KOPT-K1 (cell line): Measurements from ENCODE around the gene MED7.
A peak's percentile ranks its signal among the peaks of the same experiment; 100 is the strongest.

Source experiments
- H3K27ac ChIP-seq: fragments of 200-600 bp; sonication (generic); 2 replicates; pipeline ENCODE4 v1.5.1; 2016; ENCODE audit warnings: antibody characterized with exemption, mild to moderate bottlenecking, low read depth, low read length; ENCODE audit not compliant: poor library complexity, severe bottlenecking
- H3K36me3 ChIP-seq: fragments of 200-600 bp; sonication (generic); 2 replicates; pipeline ENCODE4 v1.5.1; 2017; ENCODE audit warnings: antibody characterized with exemption, mild to moderate bottlenecking, low read length, moderate library complexity; ENCODE audit not compliant: insufficient read depth
- H3K9me3 ChIP-seq: fragments of 200-600 bp; sonication (generic); 2 replicates; pipeline ENCODE4 v1.5.1; 2017; ENCODE audit warnings: antibody characterized with exemption, low read length, mild to moderate bottlenecking; ENCODE audit not compliant: insufficient read depth, poor library complexity, severe bottlenecking

MED7 gene

GRCh38 chr5:157143127-157143971 lies 684 bp upstream of the MED7 start:
- peak overlapping the region; percentile 96 for H3K27ac ChIP-seq
- H3K36me3 ChIP-seq: peaks cover 15% of the 10 kb centered on the region
- H3K9me3 ChIP-seq: no peaks in the 10 kb centered on the region

GRCh38 chr5:157137691-157138090 lies 5.0 kb downstream of the MED7 start:
- H3K9me3 ChIP-seq: no peaks in the 10 kb centered on the region
- no peak overlapping the region for H3K27ac ChIP-seq
- H3K36me3 ChIP-seq: peaks cover 30% of the 10 kb centered on the region

GRCh38 chr5:157132281-157132612 lies 10.4 kb downstream of the MED7 start:
- H3K36me3 ChIP-seq: peaks cover 4% of the 10 kb centered on the region
- H3K9me3 ChIP-seq: no peaks in the 10 kb centered on the region
- H3K27ac ChIP-seq: no peak overlapping the region

- Histone ChIP-seq H3K36me3 (no peaks in the 10 kb centered on the region), H3K27ac (no peak overlapping the region), H3K9me3 (no peaks in the 10 kb centered on the region)
These were observed 11.7 kb downstream of the MED7 start for GRCh38 chr5:157130925-157131324.

- Histone ChIP-seq H3K27ac (no peak overlapping the region), H3K9me3 (peaks cover 20% of the 10 kb centered on the region), H3K36me3 (no peaks in the 10 kb centered on the region)
These were observed 21.0 kb downstream of the MED7 start for GRCh38 chr5:157121709-157122108.

GRCh38 chr5:157120102-157120501 lies 22.6 kb downstream of the MED7 start:
- H3K27ac ChIP-seq: no peak overlapping the region
- H3K9me3 ChIP-seq: peaks cover 20% of the 10 kb centered on the region
- no peaks in the 10 kb centered on the region for H3K36me3 ChIP-seq

GRCh38 chr5:157116483-157116954 lies 26.1 kb downstream of the MED7 start:
- Histone ChIP-seq H3K36me3 (no peaks in the 10 kb centered on the region), H3K9me3 (peaks cover 9% of the 10 kb centered on the region), H3K27ac (no peak overlapping the region)

GRCh38 chr5:157115502-157115901 lies 27.2 kb downstream of the MED7 start:
- H3K36me3 ChIP-seq: no peaks in the 10 kb centered on the region
- no peaks in the 10 kb centered on the region for H3K9me3 ChIP-seq
- no peak overlapping the region for H3K27ac ChIP-seq

GRCh38 chr5:157115012-157115411 lies 27.7 kb downstream of the MED7 start:
- H3K27ac ChIP-seq: no peak overlapping the region
- H3K36me3 ChIP-seq: no peaks in the 10 kb centered on the region
- H3K9me3 ChIP-seq: no peaks in the 10 kb centered on the region

GRCh38 chr5:157113002-157113401 lies 29.7 kb downstream of the MED7 start:
- Histone ChIP-seq H3K27ac (no peak overlapping the region), H3K9me3 (no peaks in the 10 kb centered on the region), H3K36me3 (no peaks in the 10 kb centered on the region)

- H3K27ac ChIP-seq: peak overlapping the region; percentile 33
- no peaks in the 10 kb centered on the region for H3K9me3 ChIP-seq
- H3K36me3 ChIP-seq: no peaks in the 10 kb centered on the region
These were observed 32.9 kb downstream of the MED7 start for GRCh38 chr5:157109744-157110143.

GRCh38 chr5:157108976-157109375 lies 33.7 kb downstream of the MED7 start, which contains the start of gene HAVCR2:
TSS of gene HAVCR2 (minus strand) at chr5:157109044. CDS start at chr5:157108983, 61 bp downstream.
- H3K36me3 ChIP-seq: no peaks in the 10 kb centered on the region
- no peaks in the 10 kb centered on the region for H3K9me3 ChIP-seq
- H3K27ac ChIP-seq: peak within 1 kb of the TSS; percentile 55

GRCh38 chr5:157107508-157107907 lies 35.2 kb downstream of the MED7 start:
- no peak overlapping the region for H3K27ac ChIP-seq
- H3K9me3 ChIP-seq: no peaks in the 10 kb centered on the region
- no peaks in the 10 kb centered on the region for H3K36me3 ChIP-seq

- Histone ChIP-seq H3K9me3 (no peaks in the 10 kb centered on the region), H3K36me3 (no peaks in the 10 kb centered on the region), H3K27ac (no peak overlapping the region)
These were observed 35.8 kb downstream of the MED7 start for GRCh38 chr5:157106630-157107461.

GRCh38 chr5:157100140-157100679 lies 42.5 kb downstream of the MED7 start:
- Histone ChIP-seq H3K27ac (no peak overlapping the region), H3K9me3 (no peaks in the 10 kb centered on the region), H3K36me3 (no peaks in the 10 kb centered on the region)
